ENCODE data around the gene TRIM67.

DNA sequence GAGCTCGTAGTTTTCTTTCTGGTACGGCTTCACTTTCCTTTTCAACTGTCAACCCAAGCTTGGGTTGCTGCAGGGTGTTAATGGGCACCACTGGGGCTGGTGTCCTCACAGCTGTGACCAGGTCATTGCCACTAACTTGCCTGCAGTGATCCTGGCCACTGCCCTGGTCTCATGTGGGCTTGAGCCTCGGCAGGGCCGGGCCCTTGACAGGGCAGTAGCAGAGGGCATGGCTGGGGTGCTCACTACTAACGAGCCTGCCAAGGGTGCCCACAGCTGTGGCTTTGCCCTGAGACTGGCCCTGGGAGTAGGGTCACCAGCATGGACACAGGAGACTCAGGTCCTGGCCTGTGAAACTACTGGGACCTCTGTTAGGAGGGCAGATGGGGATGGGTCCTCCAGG lies 47.7 kb downstream of the TRIM67 start:
- TF ChIP-seq, protein P1, sequence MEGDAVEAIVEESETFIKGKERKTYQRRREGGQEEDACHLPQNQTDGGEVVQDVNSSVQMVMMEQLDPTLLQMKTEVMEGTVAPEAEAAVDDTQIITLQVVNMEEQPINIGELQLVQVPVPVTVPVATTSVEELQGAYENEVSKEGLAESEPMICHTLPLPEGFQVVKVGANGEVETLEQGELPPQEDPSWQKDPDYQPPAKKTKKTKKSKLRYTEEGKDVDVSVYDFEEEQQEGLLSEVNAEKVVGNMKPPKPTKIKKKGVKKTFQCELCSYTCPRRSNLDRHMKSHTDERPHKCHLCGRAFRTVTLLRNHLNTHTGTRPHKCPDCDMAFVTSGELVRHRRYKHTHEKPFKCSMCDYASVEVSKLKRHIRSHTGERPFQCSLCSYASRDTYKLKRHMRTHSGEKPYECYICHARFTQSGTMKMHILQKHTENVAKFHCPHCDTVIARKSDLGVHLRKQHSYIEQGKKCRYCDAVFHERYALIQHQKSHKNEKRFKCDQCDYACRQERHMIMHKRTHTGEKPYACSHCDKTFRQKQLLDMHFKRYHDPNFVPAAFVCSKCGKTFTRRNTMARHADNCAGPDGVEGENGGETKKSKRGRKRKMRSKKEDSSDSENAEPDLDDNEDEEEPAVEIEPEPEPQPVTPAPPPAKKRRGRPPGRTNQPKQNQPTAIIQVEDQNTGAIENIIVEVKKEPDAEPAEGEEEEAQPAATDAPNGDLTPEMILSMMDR (IDR thresholded peaks at IDR 0.05), result no peak
- TF ChIP-seq POLR2A (IDR thresholded peaks at IDR 0.05), result no peak
